ENCODE data around the gene STAT1.

DNA sequence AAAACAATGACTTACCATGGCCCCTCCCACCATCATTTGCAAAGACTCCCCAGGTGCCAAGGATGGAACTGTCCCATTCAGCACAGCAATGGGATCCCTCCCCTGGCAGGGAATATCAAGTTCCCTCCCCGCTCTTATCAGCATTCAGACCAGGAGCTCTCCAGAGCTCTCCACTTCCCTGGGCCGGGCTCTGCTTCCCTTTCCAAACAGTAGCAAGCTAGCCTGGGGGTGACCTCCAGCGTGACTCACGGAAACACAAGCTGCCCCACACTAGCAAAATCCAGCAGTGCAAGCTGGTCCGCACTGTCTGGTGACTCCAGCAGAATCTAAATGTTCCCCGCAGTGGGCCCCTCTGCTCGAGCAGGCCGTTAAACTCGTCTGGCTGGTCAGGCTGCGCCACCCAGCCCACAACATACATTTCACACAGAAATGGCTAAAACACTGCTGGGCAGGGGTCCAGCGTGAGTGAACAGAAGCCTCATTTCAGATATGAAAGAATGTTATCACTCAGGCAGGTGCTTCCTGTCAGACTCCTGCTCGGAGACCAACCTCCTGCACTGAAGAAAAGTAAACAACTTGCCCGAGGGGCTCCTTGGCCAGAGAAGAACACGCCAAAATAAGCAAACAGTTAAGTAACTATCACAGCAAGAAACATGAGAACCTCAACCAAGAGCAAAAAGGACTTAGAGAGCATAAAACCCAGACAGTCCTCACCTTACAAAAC lies 33.9 kb downstream of the STAT1 start:
- TF ChIP-seq, protein P1, sequence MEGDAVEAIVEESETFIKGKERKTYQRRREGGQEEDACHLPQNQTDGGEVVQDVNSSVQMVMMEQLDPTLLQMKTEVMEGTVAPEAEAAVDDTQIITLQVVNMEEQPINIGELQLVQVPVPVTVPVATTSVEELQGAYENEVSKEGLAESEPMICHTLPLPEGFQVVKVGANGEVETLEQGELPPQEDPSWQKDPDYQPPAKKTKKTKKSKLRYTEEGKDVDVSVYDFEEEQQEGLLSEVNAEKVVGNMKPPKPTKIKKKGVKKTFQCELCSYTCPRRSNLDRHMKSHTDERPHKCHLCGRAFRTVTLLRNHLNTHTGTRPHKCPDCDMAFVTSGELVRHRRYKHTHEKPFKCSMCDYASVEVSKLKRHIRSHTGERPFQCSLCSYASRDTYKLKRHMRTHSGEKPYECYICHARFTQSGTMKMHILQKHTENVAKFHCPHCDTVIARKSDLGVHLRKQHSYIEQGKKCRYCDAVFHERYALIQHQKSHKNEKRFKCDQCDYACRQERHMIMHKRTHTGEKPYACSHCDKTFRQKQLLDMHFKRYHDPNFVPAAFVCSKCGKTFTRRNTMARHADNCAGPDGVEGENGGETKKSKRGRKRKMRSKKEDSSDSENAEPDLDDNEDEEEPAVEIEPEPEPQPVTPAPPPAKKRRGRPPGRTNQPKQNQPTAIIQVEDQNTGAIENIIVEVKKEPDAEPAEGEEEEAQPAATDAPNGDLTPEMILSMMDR (optimal IDR thresholded peaks at IDR 0.05 in 1 of 3, IDR thresholded peaks at IDR 0.05 in 1 of 3, conservative IDR thresholded peaks at IDR 0.05 in 1 of 3; ENCODE audit: extremely low read depth in 1 of 3, insufficient read depth in 2 of 3, low read length in 3 of 3) = no peak
- TF ChIP-seq EZH2 (IDR thresholded peaks at IDR 0.05; ENCODE audit: low read length) = no peak

Data from keratinocyte (primary cell).